Measurements from ENCODE around the gene GSDME. TPM values are rescaled to one million over a fixed set of nuclear protein-coding genes. Genes with fewer than 3 reads are reported as not detected.

The GSDME gene
- total and polyA plus RNA-seq, 2 of the 4 experiments (the other 2 are of a cell fraction): 75.2 to 78.7 TPM

DNA sequence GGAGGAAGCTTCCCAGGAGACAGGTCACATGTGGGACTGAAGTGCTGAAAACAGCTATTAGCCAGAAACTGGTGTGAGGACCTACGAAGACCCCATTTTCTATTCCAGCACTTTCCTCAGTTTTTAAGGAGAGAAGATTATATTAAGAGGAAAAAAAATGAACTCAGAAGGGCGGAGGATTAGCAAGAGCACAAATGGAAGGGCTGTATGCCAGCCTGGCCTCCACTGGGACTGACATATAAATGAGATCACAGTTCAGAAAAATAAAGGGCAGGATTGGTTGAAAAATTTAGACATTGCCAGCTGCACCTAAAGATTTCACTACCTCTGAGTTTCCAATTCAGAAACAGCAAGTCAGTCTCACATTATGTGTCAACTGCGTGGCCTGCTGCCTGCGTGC, 53.0 kb downstream of the GSDME start:
- Histone ChIP-seq H2AK5ac (ENCODE audit: low read depth, low read length) (no peak overlapping the region), H2AK9ac (replicated peaks; ENCODE audit: low read depth, low read length, poor library complexity) (no peak overlapping the region), H3K36me3 (ENCODE audit: control insufficient read depth, insufficient read depth, low read length) (peaks cover 7% of the 10 kb centered on the region; the same call in 1 of the 2 replicates), H2AFZ (replicated peaks; ENCODE audit: low read length, poor library complexity) (no peak overlapping the region), H2BK20ac (ENCODE audit: low read depth, low read length) (no peak overlapping the region), H3K4me2 (ENCODE audit: low read depth, low read length) (no peak overlapping the region), H3K56ac (ENCODE audit: extremely low read depth, insufficient read depth, low read length) (no peak overlapping the region), H4K5ac (ENCODE audit: low read depth, low read length) (no peak overlapping the region), H2BK5ac (ENCODE audit: low read depth, low read length, poor library complexity, severe bottlenecking) (no peak overlapping the region), H4K91ac (ENCODE audit: insufficient read depth, low read depth, low read length) (no peak overlapping the region), H3K9me1 (ENCODE audit: insufficient read depth, low read length) (peaks cover 43% of the 10 kb centered on the region), H4K8ac (ENCODE audit: low read depth in 2 of 2, low read length in 2 of 2) (no peak overlapping the region), H3K14ac (replicated peaks; ENCODE audit: low read depth, low read length) (no peak overlapping the region), H2BK120ac (ENCODE audit: low read depth, low read length) (no peak overlapping the region), H4K20me1 (ENCODE audit: insufficient read depth, low read length) (peaks cover 7% of the 10 kb centered on the region; the same call in 1 of the 2 replicates), H3K18ac (ENCODE audit: low read depth, low read length) (no peak overlapping the region), H3K27me3 (ENCODE audit: control insufficient read depth, insufficient read depth, low read length) (no peaks in the 10 kb centered on the region), H3K4me1 (ENCODE audit: control insufficient read depth, insufficient read depth, low read length) (peaks cover 38% of the 10 kb centered on the region), H3K9ac (ENCODE audit: low read depth, low read length) (no peak overlapping the region), H3K27ac (ENCODE audit: insufficient read depth, low read length) (no peak overlapping the region), H3K23ac (ENCODE audit: low read depth, low read length) (no peak overlapping the region), H3K4ac (ENCODE audit: low read depth, low read length) (no peak overlapping the region), H3K79me1 (ENCODE audit: low read depth in 1 of 2, low read length in 2 of 2) (peaks cover 6 to 40% of the 10 kb centered on the region in 2 experiments; a peak in 3 of 4 replicates), H2BK15ac (ENCODE audit: low read depth, low read length) (no peak overlapping the region), H3K9me3 (ENCODE audit: control insufficient read depth, insufficient read depth, low read length) (no peaks in the 10 kb centered on the region), H3K4me3 (ENCODE audit: insufficient read depth, low read depth, low read length) (no peak overlapping the region)
- CTCF ChIA-PET: interaction anchor here (0.5 to 0.7 kb wide), 2 partner anchors 46 to 108 kb away, joined by 3 read pairs; no protein-coding TSS in a partner anchor
- intact Hi-C loops (cut with micrococcal nuclease): loop anchor here (10.0 kb wide), 1 partner anchor 100 kb away; no protein-coding TSS in a partner anchor
- TF ChIP-seq NFE2L2 (IDR thresholded peaks at IDR 0.05; ENCODE audit: low read depth, low read length): no peak
- no peak for TF ChIP-seq MXI1 (IDR thresholded peaks at IDR 0.05; ENCODE audit: borderline replicate concordance, low read depth, low read length)
- TF ChIP-seq CHD1 (IDR thresholded peaks at IDR 0.05; ENCODE audit: low read depth, low read length): no peak
- TF ChIP-seq RAD21 (IDR thresholded peaks at IDR 0.05; ENCODE audit: low read length): no peak
- no TSS peak for BruUV-seq (replicated peaks)
- POLR2A ChIA-PET (ENCODE audit: unreplicated experiment): no interaction called here
- in situ Hi-C loops (cut with MboI; ENCODE audit: low sequenced_read_pairs): no loop called here
- ATAC-seq (ENCODE audit: low read depth) (no peak), DNase-seq (no peak)
- no CpG with 5 or more reads among the region's 4 CpGs for WGBS, 2 experiments (ENCODE audit: extremely low coverage in 2 of 2, insufficient read length in 1 of 2)
- dilution Hi-C loops (cut with HindIII; ENCODE audit: low sequenced_read_pairs, unreplicated experiment): no loop called here
